Right atrium auricular region (tissue), 2 donors: ENCODE measurements around the gene PACS1. TPM values are rescaled to one million over a fixed set of nuclear protein-coding genes. Genes with fewer than 3 reads are reported as not detected.
"Not testable (repeated sequence)": the region's sequence is repeated elsewhere in the genome, so short reads cannot be mapped to it uniquely, and the experiment has no call there.

ENCODE experiments used
- DNase-seq: peaks from one replicate; pipeline ENCODE4 v3.0.0-alpha.2; 2019; ENCODE audit warnings: low spot score
- H3K27ac ChIP-seq, 2 donors: fragments of 200-600 bp; sonication (generic); 1 replicate in 1 of 2; 2 replicates in 1 of 2; pipeline ENCODE4 v1.5.1; 2016 to 2019
- H3K27me3 ChIP-seq, 2 donors: fragments of 200-600 bp; sonication (generic); one replicate each; pipeline versions ENCODE4 v1.5.1 to v1.6.0; 2017 to 2019
- H3K36me3 ChIP-seq: fragments of 200-600 bp; sonication (generic); one replicate; pipeline ENCODE4 v1.5.1; 2016
- H3K4me1 ChIP-seq, 2 donors: fragments of 200-600 bp; sonication (generic); one replicate each; pipeline versions ENCODE4 v1.5.1 to v1.6.0; 2017 to 2019
- H3K4me3 ChIP-seq, 2 donors: fragments of 200-600 bp; sonication (generic); 1 replicate in 1 of 2; 2 replicates in 1 of 2; pipeline ENCODE4 v1.5.1; 2017 to 2019; ENCODE audit warnings: mild to moderate bottlenecking in 1 of 2, moderate library complexity in 1 of 2
- H3K9me3 ChIP-seq, 2 donors: fragments of 200-600 bp; sonication (generic); one replicate each; pipeline ENCODE4 v1.5.1; 2019
- total RNA-seq, 2 donors: library from RNA; depleted of rRNA; stranded (reverse); fragments of >200 nt; gene quantifications; one replicate each; pipeline ENCODE4 v1.1.0, GENCODE V29; 2016
- TF ChIP-seq, protein P1 (sequence below), 2 donors: fragments of 200-600 bp; sonication (generic); IDR thresholded peaks; one replicate each; pipeline ENCODE4 v1.5.1; 2019; ENCODE audit warnings: antibody characterized with exemption in 2 of 2

Gene PACS1
- total RNA-seq, 2 donors from 2014 or later = 47.7 to 88.9 TPM

GRCh38 chr11:66073669-66074068 is 3.6 kb downstream of the PACS1 start:
- H3K4me3 ChIP-seq = no peak overlapping the region
- peak; percentile 18 for DNase-seq
- TF ChIP-seq, protein P1, sequence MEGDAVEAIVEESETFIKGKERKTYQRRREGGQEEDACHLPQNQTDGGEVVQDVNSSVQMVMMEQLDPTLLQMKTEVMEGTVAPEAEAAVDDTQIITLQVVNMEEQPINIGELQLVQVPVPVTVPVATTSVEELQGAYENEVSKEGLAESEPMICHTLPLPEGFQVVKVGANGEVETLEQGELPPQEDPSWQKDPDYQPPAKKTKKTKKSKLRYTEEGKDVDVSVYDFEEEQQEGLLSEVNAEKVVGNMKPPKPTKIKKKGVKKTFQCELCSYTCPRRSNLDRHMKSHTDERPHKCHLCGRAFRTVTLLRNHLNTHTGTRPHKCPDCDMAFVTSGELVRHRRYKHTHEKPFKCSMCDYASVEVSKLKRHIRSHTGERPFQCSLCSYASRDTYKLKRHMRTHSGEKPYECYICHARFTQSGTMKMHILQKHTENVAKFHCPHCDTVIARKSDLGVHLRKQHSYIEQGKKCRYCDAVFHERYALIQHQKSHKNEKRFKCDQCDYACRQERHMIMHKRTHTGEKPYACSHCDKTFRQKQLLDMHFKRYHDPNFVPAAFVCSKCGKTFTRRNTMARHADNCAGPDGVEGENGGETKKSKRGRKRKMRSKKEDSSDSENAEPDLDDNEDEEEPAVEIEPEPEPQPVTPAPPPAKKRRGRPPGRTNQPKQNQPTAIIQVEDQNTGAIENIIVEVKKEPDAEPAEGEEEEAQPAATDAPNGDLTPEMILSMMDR (IDR thresholded peaks at IDR 0.05) = no peak
- H3K27me3 ChIP-seq = no peaks in the 10 kb centered on the region
- H3K27ac ChIP-seq = no peak overlapping the region
- no peaks in the 10 kb centered on the region for H3K9me3 ChIP-seq
- H3K36me3 ChIP-seq = peaks cover 2% of the 10 kb centered on the region
- H3K4me1 ChIP-seq = peaks cover 0 to 35% of the 10 kb centered on the region in 2 donors

- Histone ChIP-seq H3K4me1 (peaks cover 0 to 33% of the 10 kb centered on the region in 2 donors), H3K9me3 (no peaks in the 10 kb centered on the region), H3K27me3 (no peaks in the 10 kb centered on the region), H3K4me3 (no peak overlapping the region), H3K27ac (no peak overlapping the region), H3K36me3 (no peaks in the 10 kb centered on the region)
- DNase-seq = no peak
- TF ChIP-seq, protein P1 (IDR thresholded peaks at IDR 0.05) = no peak
Measured at GRCh38 chr11:66075273-66075672, 5.2 kb downstream of the PACS1 start.

GRCh38 chr11:66076561-66076960 is 6.5 kb downstream of the PACS1 start:
- H3K9me3 ChIP-seq = no peaks in the 10 kb centered on the region
- H3K4me1 ChIP-seq = peaks cover 0 to 39% of the 10 kb centered on the region in 2 donors
- H3K27ac ChIP-seq = peak overlapping the region; percentile 46 to 65
- no peak overlapping the region for H3K4me3 ChIP-seq
- peak; percentile 49 for DNase-seq
- H3K36me3 ChIP-seq = no peaks in the 10 kb centered on the region
- TF ChIP-seq, protein P1 (IDR thresholded peaks at IDR 0.05) = no peak
- no peaks in the 10 kb centered on the region for H3K27me3 ChIP-seq

GRCh38 chr11:66077927-66078326 is 7.9 kb downstream of the PACS1 start:
- TF ChIP-seq, protein P1 (IDR thresholded peaks at IDR 0.05) = no peak
- Histone ChIP-seq H3K36me3 (no peaks in the 10 kb centered on the region), H3K27ac (no peak overlapping the region), H3K4me1 (peaks cover 0 to 38% of the 10 kb centered on the region in 2 donors), H3K4me3 (no peak overlapping the region), H3K27me3 (no peaks in the 10 kb centered on the region), H3K9me3 (no peaks in the 10 kb centered on the region)
- DNase-seq = no peak

DNA sequence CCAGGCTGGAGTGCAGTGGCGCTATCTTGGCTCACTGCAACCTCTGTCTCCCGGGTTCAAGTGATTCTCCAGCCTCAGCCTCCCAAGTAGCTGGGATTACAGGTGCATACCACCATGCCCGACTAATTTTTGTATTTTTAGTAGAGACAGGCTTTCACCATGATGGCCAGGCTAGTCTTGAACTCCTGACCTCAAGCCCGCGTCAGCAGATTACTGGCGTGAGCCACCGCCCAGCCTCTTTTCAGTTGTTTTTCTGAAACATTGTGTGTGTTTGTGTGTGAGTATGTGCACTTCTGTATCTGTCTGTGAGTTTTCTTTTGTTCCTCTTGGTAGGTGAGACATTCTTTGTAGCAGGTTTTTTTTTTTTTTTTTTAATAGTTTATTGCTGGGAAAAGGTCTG is 8.9 kb downstream of the PACS1 start:
- H3K9me3 ChIP-seq, H3K36me3 ChIP-seq, H3K4me3 ChIP-seq, H3K27me3 ChIP-seq, H3K27ac ChIP-seq, DNase-seq: not testable (repeated sequence)
- H3K4me1 ChIP-seq = peaks cover 0 to 48% of the 10 kb centered on the region in 2 donors

- Histone ChIP-seq H3K27ac (peak overlapping the region; percentile 33 to 51), H3K4me1 (peaks cover 0 to 60% of the 10 kb centered on the region in 2 donors), H3K36me3 (no peaks in the 10 kb centered on the region), H3K4me3 (no peak overlapping the region), H3K27me3 (no peaks in the 10 kb centered on the region), H3K9me3 (no peaks in the 10 kb centered on the region)
- TF ChIP-seq, protein P1 (IDR thresholded peaks at IDR 0.05) = no peak
- DNase-seq = peak; percentile 86
Measured at GRCh38 chr11:66080055-66080817, 10.2 kb downstream of the PACS1 start.
